LNCAP (cell line): ENCODE results near the gene TMEM9.

Experiments used
- TF ChIP-seq, protein P1 (sequence below): fragments of 450-650 bp; IDR thresholded peaks from 2 replicates; pipeline ENCODE4 v1.5.1; 2017; ENCODE audit warnings: mild to moderate bottlenecking

Gene TMEM9

DNA sequence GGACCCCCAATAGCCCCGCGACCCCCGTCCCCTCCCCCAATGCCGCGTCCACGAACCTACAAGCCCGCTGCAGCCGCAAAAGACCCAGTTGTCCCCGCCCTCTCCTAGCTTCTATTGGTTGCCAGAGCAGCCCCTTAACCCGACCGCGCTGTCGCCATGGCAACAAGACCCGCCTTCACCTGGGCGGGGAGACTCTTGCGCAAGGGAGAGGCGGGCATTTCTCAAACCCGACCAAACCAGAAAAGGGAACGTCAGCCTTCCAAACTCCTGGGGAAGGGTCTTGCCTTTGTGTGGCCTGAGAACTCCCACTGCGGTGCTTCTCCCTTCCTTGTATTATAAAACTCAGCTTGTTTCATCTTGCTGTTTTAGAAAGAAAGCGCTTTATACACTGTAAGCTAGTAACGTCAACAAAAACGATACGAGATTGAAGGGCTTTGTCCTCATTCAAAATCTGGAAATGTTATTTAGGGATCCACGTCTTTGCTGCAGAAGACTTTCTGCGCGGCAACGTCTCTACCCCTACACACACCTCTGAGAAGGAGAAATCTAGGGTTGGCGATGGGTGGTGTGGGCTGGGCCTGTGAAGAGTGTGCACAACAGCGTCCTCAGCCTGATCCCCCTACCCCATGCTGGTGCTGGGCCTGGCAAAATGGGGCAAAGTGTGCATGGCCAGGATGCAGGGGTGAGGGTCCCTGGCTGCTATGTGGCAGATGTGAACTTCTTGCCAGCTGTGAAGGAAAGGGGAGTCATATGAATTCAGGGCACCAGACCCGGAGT lies at the start of gene TMEM9:
Gene TMEM9 (minus strand): TSS at position 86 of the 777 bp plus-strand sequence. CDS start 551 bp downstream, outside the sequence.
- TF ChIP-seq, protein P1, sequence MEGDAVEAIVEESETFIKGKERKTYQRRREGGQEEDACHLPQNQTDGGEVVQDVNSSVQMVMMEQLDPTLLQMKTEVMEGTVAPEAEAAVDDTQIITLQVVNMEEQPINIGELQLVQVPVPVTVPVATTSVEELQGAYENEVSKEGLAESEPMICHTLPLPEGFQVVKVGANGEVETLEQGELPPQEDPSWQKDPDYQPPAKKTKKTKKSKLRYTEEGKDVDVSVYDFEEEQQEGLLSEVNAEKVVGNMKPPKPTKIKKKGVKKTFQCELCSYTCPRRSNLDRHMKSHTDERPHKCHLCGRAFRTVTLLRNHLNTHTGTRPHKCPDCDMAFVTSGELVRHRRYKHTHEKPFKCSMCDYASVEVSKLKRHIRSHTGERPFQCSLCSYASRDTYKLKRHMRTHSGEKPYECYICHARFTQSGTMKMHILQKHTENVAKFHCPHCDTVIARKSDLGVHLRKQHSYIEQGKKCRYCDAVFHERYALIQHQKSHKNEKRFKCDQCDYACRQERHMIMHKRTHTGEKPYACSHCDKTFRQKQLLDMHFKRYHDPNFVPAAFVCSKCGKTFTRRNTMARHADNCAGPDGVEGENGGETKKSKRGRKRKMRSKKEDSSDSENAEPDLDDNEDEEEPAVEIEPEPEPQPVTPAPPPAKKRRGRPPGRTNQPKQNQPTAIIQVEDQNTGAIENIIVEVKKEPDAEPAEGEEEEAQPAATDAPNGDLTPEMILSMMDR, result no peak

DNA sequence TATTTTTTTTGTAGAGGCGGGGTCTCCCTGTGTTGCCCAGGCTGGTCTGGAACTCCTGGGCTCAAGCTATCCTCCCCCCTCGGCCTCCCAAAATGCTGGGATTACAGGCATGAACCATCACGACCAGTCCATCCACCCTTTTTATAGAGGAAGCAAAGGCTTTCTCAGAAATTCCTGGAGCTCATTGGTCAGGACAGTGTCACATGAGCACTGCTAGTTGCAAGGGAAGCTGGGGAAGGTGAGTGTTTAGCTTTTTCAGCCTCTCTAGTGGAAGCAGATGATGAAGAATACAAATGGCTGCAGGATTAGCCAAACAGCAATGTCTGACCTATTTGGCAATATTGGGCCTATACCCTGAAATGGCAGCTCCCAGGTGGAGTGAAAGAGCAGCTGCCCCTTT lies 44.3 kb upstream of the TMEM9 start:
- TF ChIP-seq, protein P1, result no peak

DNA sequence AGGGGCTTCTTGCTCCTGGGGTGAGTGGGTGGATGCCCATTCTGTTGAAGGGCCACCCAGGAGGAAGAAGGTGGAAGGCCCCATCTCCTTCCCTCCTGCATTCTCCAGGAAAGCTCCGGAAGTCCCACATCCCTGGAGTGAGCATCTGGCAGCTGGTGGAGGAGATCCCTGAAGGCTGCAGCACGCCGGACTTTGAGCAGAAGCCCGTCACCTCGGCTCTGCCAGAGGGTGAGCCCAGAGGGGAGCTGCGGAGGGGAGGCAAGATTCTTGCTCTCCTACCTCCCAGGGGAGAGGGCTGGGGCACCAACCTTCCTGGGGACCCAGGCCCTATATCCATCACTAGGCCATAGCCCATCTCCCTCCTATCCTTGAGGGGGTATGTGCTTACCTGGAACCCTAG lies 39.8 kb upstream of the TMEM9 start:
- TF ChIP-seq, protein P1, result no peak

DNA sequence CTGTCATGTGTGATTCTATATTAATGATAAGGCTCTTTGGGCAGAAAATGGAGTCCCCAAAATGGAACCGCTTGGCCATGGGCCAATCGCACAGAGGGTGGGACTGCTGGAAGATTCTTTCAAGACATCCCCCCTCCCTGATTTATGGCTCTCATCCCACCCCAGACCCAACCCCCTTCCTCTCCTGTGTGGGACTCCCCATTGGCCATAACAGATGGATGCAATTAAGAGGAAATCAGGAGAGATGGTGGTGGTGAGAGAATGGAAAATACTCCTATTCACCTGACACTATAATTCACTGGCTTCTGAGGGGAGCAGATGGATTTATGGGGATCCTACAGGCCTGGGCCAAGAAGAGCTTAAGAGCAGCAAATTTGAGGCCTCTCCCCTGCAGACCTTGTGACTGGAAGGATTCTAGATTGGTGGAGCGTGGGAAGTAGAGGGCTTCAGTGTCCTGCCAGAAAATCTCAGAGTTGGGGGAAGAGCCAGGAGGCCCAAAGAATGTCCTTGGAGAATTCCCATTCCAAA lies 38.1 kb upstream of the TMEM9 start:
- TF ChIP-seq, protein P1, result no peak

DNA sequence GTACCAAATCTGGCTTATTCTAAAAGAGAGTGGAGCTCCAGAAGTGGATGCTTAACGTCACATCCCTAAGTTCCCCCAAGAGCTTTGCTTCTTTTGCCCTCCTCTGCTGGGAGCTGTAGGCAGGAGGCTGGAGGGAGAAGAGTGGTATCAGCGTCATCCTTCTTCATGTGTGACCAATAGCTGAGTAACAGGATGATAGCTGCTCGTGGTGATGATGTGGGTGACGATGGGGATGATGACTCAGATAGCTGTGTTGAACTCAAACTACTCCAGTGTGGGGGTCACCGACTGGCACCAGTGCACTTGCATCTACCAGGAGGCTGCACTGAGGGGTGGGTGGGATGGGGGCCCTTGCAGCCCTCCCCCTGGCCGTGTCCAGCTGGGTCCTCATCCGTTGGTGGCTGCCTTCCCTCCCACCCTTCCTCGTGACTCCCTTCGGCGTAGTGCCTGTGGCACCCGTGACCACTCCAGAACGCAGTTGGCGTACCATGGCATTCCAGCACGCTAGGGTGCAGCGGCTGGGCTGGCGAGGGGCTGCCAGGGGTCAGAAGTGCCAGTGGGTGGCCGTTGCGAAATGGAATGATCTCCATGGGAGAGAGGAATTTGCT lies 37.5 kb upstream of the TMEM9 start:
- TF ChIP-seq, protein P1, result no peak

DNA sequence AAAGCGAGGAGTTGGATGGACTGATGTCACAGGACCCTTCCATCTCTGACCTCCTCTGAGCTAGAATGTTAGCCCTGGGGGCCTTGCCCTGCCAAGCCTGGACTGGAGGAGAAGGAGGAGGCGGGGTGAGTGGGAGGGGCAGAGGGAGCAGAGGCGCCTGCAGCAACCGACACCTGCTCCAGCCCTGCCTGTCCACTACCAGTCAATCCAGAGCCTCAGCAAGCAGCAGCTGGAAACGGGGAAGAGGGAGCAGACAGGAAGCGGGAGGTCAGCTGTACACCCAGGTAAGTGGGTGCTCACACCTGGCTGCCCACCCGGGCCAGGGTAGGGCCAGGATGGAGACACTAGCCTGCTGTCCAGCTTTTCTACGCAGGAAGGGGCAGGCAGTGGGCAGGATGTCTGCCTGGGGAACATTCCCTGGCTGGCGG lies 36.4 kb upstream of the TMEM9 start, which contains the start of gene IGFN1:
Gene IGFN1 (plus strand): TSS at position 201 of the 428 bp plus-strand sequence. CDS start 2,470 bp downstream, outside the sequence.
- TF ChIP-seq, protein P1, result no peak

DNA sequence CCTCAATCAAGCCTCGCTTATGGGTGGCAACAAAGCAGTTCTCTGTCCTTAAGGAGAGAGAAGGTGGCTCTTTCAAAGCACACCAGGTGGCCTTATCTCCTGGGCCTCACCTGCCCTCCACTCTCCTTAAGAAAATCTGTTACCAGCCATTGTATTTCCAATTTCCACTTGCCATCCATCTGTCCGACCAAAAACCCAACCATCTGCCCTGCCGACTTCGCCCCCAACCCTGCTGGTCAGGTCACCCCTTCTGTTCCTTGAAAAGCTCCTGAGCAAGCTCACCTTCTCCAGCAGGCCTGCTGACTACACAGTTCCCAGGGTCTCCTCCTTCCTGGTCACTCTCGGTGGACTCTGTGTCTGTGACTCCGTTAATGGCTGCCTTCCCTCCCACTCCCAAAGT lies 35.7 kb upstream of the TMEM9 start:
- TF ChIP-seq, protein P1, result no peak
